ENCODE measurements around the gene SLC9A8. TPM values are rescaled to one million over a fixed set of nuclear protein-coding genes. Genes with fewer than 3 reads are reported as not detected.

SLC9A8 gene
- total and polyA plus RNA-seq, 12 donors = 3.3 to 8.7 (median 6.9) TPM

GRCh38 chr20:49765846-49766541 is 46.6 kb upstream of the SLC9A8 start:
- H3K27ac ChIP-seq = peak overlapping the region in 4 of 10 donors; percentile 1 to 86 (median 58)
- peaks cover 0 to 74% (median 31%) of the 10 kb centered on the region in 9 donors for H3K4me1 ChIP-seq
- DNase-seq = no peak

DNA sequence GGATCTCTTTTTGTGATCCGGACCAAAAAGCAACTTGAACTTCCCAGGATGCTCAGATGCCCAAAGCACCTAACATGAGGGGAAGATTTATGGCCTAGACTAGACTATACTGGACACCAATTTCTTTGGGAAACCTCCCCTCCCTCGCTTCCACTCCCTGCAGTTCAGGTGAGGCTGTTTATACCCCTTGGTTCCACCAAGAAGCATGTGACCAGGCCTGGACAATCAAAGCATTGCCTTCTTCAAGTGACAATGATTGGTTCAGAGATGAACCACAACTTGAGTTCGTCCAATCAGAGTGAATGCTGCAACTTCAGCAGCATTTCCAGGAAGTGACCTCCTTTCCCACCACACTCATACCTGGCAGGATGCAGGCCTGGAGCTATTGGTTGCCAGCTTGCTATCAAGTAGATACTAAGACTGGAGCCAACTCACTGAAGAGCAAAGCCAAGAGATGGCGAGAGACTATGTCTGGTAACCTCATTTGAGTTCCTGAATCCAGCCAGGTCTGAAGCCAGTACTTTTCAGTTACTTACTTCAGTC is 45.6 kb upstream of the SLC9A8 start:
- H3K4me3 ChIP-seq = no peak overlapping the region
- H3K4me1 ChIP-seq = peaks cover 0 to 84% (median 37%) of the 10 kb centered on the region in 9 donors
- TF ChIP-seq CTCF (IDR thresholded peaks at IDR 0.05) = no peak
- no peaks in the 10 kb centered on the region for H3K9me3 ChIP-seq
- H3K27me3 ChIP-seq = no peaks in the 10 kb centered on the region
- H3K27ac ChIP-seq = peak overlapping the region in 5 of 10 donors; percentile 16 to 86 (median 77)
- intact Hi-C loops (cut with DNase I) = no loop called here
- WGBS, 2 donors = 82% methylated on average over 4 of the region's 4 CpGs
- ATAC-seq = peak in 1 of 8 donors; percentile 73
- no peak for DNase-seq
- H3K36me3 ChIP-seq = no peaks in the 10 kb centered on the region

More at GRCh38 chr20:49765846-49766541, 46.6 kb upstream of the SLC9A8 start:
- no peaks in the 10 kb centered on the region for H3K36me3 ChIP-seq
- no peak overlapping the region for H3K4me3 ChIP-seq
- H3K9me3 ChIP-seq = no peaks in the 10 kb centered on the region
- intact Hi-C loops (cut with DNase I) = no loop called here
- no peak for TF ChIP-seq CTCF (IDR thresholded peaks at IDR 0.05)
- no peaks in the 10 kb centered on the region for H3K27me3 ChIP-seq
- ATAC-seq = no peak
- WGBS, 2 donors = 87 to 95% methylated on average over 2 of the region's 2 CpGs

DNA sequence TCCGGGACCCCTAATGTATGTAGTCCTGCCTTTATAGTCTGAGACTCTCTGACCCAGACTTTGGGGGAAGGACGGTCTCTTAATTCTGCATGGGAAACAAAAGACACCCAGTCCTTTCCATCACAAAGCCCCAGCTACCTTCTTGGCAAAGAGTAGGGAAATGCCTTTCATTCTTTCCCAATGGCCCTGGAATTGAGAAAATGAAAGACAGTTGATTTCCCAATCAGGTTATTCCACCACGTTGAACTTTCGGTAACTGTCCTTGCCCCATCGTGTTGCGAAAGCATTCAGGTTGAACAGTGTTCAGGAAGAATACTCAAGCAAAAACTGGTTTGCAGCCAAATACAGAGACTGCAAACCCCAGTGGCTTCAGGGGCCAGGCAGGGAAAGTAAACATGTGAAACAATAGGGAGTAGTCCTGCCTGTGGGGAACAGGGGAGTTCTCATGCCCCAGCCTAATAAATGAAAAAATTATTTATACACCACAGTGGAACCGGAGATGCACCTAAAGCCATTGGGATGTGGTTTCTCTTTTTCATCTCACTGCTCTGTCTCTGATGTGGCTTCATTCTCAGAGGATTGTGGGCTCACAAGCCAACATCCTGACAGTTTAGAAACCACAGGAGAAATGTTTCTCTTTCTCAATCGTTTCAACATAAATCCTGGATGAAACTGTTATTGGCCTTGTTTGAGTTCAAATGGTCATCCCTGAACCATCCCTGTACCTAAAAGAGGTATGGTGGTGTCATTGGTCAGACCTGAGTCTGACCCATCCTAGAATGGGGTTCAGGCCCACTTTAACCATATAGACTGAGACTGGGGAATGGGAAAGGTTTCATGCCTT is 44.2 kb upstream of the SLC9A8 start:
- ATAC-seq = peak; percentile 50 to 80 (median 70)
- peaks cover 0 to 97% (median 42%) of the 10 kb centered on the region in 9 donors for H3K4me1 ChIP-seq
- no peak for TF ChIP-seq CTCF (IDR thresholded peaks at IDR 0.05)
- intact Hi-C loops (cut with DNase I) = loop anchor here in 1 of 10 donors (2.0 kb wide), 1 partner anchor 44 kb away; the partner anchor contains the start of gene SLC9A8
- WGBS, 2 donors = 29 to 35% methylated on average over 8 of the region's 8 CpGs
- H3K27ac ChIP-seq = peak overlapping the region; percentile 37 to 86 (median 60)
- H3K27me3 ChIP-seq = no peaks in the 10 kb centered on the region
- no peaks in the 10 kb centered on the region for H3K9me3 ChIP-seq
- peak in 1 of 2 donors; percentile 44 for DNase-seq
- H3K4me3 ChIP-seq = peak overlapping the region in 1 of 10 donors; percentile 10
- H3K36me3 ChIP-seq = no peaks in the 10 kb centered on the region

GRCh38 chr20:49769048-49769581 is 43.5 kb upstream of the SLC9A8 start:
- no peaks in the 10 kb centered on the region for H3K9me3 ChIP-seq
- H3K27ac ChIP-seq = peak overlapping the region; percentile 37 to 86 (median 60)
- 91 to 97% methylated on average over 5 of the region's 5 CpGs for WGBS, 2 donors
- TF ChIP-seq CTCF (IDR thresholded peaks at IDR 0.05) = no peak
- H3K4me1 ChIP-seq = peaks cover 0 to 94% (median 42%) of the 10 kb centered on the region in 9 donors
- no peak overlapping the region for H3K4me3 ChIP-seq
- no peak for ATAC-seq
- DNase-seq = no peak
- H3K36me3 ChIP-seq = no peaks in the 10 kb centered on the region
- H3K27me3 ChIP-seq = no peaks in the 10 kb centered on the region
- intact Hi-C loops (cut with DNase I) = loop anchor here in 1 of 10 donors (2.0 kb wide), 1 partner anchor 44 kb away; the partner anchor contains the start of gene SLC9A8

All from heart right ventricle (tissue), 16 donors.